ENCODE results near the gene POLE2. TPM values are rescaled to one million over a fixed set of nuclear protein-coding genes. Genes with fewer than 3 reads are reported as not detected.
"Not testable (repeated sequence)": the region's sequence is repeated elsewhere in the genome, so short reads cannot be mapped to it uniquely, and the experiment has no call there.

POLE2 gene
- total RNA-seq = 26.8 and 31.5 TPM in 2 replicates
- long read RNA-seq, transcript POLE2-201 (19 exons, 1,776 nt) = major isoform, 36 of 56 reads
- long read RNA-seq, partial matches to known transcripts = 4 of 56 reads
- long read RNA-seq, other reads (novel, unspliced or antisense) = 11 of 56 reads

- TF ChIP-seq CTCF (conservative IDR thresholded peaks at IDR 0.05) = no peak
- no peaks in the 10 kb centered on the region for H3K27me3 Mint-ChIP-seq (ENCODE audit: low read depth)
- peak; percentile 78 for DNase-seq (ENCODE audit: low read depth, low spot score)
- no peaks in the 10 kb centered on the region for H3K36me3 Mint-ChIP-seq (ENCODE audit: low read depth)
- H3K27ac Mint-ChIP-seq (ENCODE audit: unreplicated experiment) = peak within 1 kb of the TSS; percentile 98
- H3K4me1 Mint-ChIP-seq = peaks cover 46% of the 10 kb centered on the region
- peak within 1 kb of the TSS; percentile 91 for H3K4me3 Mint-ChIP-seq
- H3K9me3 Mint-ChIP-seq = no peaks in the 10 kb centered on the region
These were observed at the start of gene POLE2 for GRCh38 chr14:49687942-49688700. TSS of gene POLE2 (minus strand) at chr14:49688214. CDS start at chr14:49688203, 11 bp downstream.

- not testable (repeated sequence) for H3K27ac Mint-ChIP-seq (ENCODE audit: unreplicated experiment); H3K36me3 Mint-ChIP-seq (ENCODE audit: low read depth); H3K4me3 Mint-ChIP-seq; H3K4me1 Mint-ChIP-seq; H3K9me3 Mint-ChIP-seq; H3K27me3 Mint-ChIP-seq (ENCODE audit: low read depth); DNase-seq (ENCODE audit: low read depth, low spot score)
These were observed 47.7 kb upstream of the POLE2 start for GRCh38 chr14:49735669-49736068.

GRCh38 chr14:49733836-49734235 lies 45.8 kb upstream of the POLE2 start:
- Mint-ChIP-seq H3K36me3 (ENCODE audit: low read depth) (no peaks in the 10 kb centered on the region), H3K4me3 (no peak overlapping the region), H3K27me3 (ENCODE audit: low read depth) (no peaks in the 10 kb centered on the region), H3K27ac (ENCODE audit: unreplicated experiment) (no peak overlapping the region), H3K9me3 (no peaks in the 10 kb centered on the region), H3K4me1 (peaks cover 4% of the 10 kb centered on the region)
- DNase-seq (ENCODE audit: low read depth, low spot score) = no peak
- TF ChIP-seq CTCF (conservative IDR thresholded peaks at IDR 0.05) = no peak

- H3K27me3 Mint-ChIP-seq (ENCODE audit: low read depth) = no peaks in the 10 kb centered on the region
- H3K36me3 Mint-ChIP-seq (ENCODE audit: low read depth) = no peaks in the 10 kb centered on the region
- no peak for DNase-seq (ENCODE audit: low read depth, low spot score)
- peaks cover 4% of the 10 kb centered on the region for H3K4me1 Mint-ChIP-seq
- H3K9me3 Mint-ChIP-seq = no peaks in the 10 kb centered on the region
- no peak for TF ChIP-seq CTCF (conservative IDR thresholded peaks at IDR 0.05)
- no peak overlapping the region for H3K27ac Mint-ChIP-seq (ENCODE audit: unreplicated experiment)
- no peak overlapping the region for H3K4me3 Mint-ChIP-seq
These were observed 44.9 kb upstream of the POLE2 start for GRCh38 chr14:49732896-49733295.

- H3K9me3 Mint-ChIP-seq = no peaks in the 10 kb centered on the region
These were observed 39.2 kb upstream of the POLE2 start for GRCh38 chr14:49727171-49727570.

GRCh38 chr14:49721733-49722435 lies 33.9 kb upstream of the POLE2 start:
- not testable (repeated sequence) for H3K4me1 Mint-ChIP-seq; H3K27me3 Mint-ChIP-seq (ENCODE audit: low read depth); H3K4me3 Mint-ChIP-seq; H3K9me3 Mint-ChIP-seq; DNase-seq (ENCODE audit: low read depth, low spot score); H3K27ac Mint-ChIP-seq (ENCODE audit: unreplicated experiment); H3K36me3 Mint-ChIP-seq (ENCODE audit: low read depth)

More at GRCh38 chr14:49727171-49727570, 39.2 kb upstream of the POLE2 start:
- DNase-seq (ENCODE audit: low read depth, low spot score) = no peak
- no peak for TF ChIP-seq CTCF (conservative IDR thresholded peaks at IDR 0.05)
- H3K4me1 Mint-ChIP-seq = no peaks in the 10 kb centered on the region
- H3K27me3 Mint-ChIP-seq (ENCODE audit: low read depth) = no peaks in the 10 kb centered on the region
- no peaks in the 10 kb centered on the region for H3K36me3 Mint-ChIP-seq (ENCODE audit: low read depth)
- peak overlapping the region; percentile 27 for H3K27ac Mint-ChIP-seq (ENCODE audit: unreplicated experiment)
- H3K4me3 Mint-ChIP-seq = no peak overlapping the region
